ENCODE measurements around the gene GBP6. TPM values are rescaled to one million over a fixed set of nuclear protein-coding genes. Genes with fewer than 3 reads are reported as not detected.
"Not testable (repeated sequence)": the region's sequence is repeated elsewhere in the genome, so short reads cannot be mapped to it uniquely, and the experiment has no call there.

The GBP6 gene, protein sequence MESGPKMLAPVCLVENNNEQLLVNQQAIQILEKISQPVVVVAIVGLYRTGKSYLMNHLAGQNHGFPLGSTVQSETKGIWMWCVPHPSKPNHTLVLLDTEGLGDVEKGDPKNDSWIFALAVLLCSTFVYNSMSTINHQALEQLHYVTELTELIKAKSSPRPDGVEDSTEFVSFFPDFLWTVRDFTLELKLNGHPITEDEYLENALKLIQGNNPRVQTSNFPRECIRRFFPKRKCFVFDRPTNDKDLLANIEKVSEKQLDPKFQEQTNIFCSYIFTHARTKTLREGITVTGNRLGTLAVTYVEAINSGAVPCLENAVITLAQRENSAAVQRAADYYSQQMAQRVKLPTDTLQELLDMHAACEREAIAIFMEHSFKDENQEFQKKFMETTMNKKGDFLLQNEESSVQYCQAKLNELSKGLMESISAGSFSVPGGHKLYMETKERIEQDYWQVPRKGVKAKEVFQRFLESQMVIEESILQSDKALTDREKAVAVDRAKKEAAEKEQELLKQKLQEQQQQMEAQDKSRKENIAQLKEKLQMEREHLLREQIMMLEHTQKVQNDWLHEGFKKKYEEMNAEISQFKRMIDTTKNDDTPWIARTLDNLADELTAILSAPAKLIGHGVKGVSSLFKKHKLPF
- total RNA-seq (0.61 TPM), polyA plus RNA-seq (1.8 TPM)
- long read RNA-seq, donor 1 = 0 reads
- long read RNA-seq, donor 2 = 0 reads
- long read RNA-seq, donor 3 = 0 reads
- long read RNA-seq, donor 4 = 0 reads
- long read RNA-seq, donor 5 = 0 reads
- long read RNA-seq, donor 6 = 0 reads
- long read RNA-seq, donor 7 = 0 reads
- long read RNA-seq, donor 8 = 0 reads
- long read RNA-seq, donor 9 = 0 reads
- long read RNA-seq, donor 10 = 0 reads

GRCh38 chr1:89363638-89364536 lies at the start of gene GBP6:
Gene GBP6 (plus strand): TSS chr1:89364059. CDS start chr1:89368552, 4,493 bp downstream.
- no peak within 1 kb of the TSS for H3K4me3 ChIP-seq (ENCODE audit: low read length in 2 of 2)
- DNase-seq (ENCODE audit: low read depth in 6 of 9, low spot score in 9 of 9) = no peak
- no peaks in the 10 kb centered on the region for H3K9me3 ChIP-seq (ENCODE audit: control insufficient read depth in 2 of 2, insufficient read depth in 1 of 2, low read length in 1 of 2)
- H3K4me1 ChIP-seq (ENCODE audit: control insufficient read depth in 2 of 2, insufficient read depth in 2 of 2, low read length in 2 of 2) = no peaks in the 10 kb centered on the region
- no peaks in the 10 kb centered on the region for H3K36me3 ChIP-seq (ENCODE audit: control insufficient read depth in 2 of 2, insufficient read depth in 2 of 2, low read length in 1 of 2)
- 88% methylated on average over 10 of the region's 10 CpGs for WGBS
- H3K27me3 ChIP-seq (ENCODE audit: control insufficient read depth in 2 of 2, insufficient read depth in 1 of 2, low read length in 1 of 2) = no peaks in the 10 kb centered on the region
- peak within 1 kb of the TSS; percentile 34 to 58 for H3K27ac ChIP-seq (ENCODE audit: low read depth in 1 of 2, low read length in 1 of 2)

- Histone ChIP-seq H3K9me3 (ENCODE audit: control insufficient read depth in 2 of 2, insufficient read depth in 1 of 2, low read length in 1 of 2) (no peaks in the 10 kb centered on the region), H3K27me3 (ENCODE audit: control insufficient read depth in 2 of 2, insufficient read depth in 1 of 2, low read length in 1 of 2) (no peaks in the 10 kb centered on the region), H3K4me1 (ENCODE audit: control insufficient read depth in 2 of 2, insufficient read depth in 2 of 2, low read length in 2 of 2) (no peaks in the 10 kb centered on the region), H3K4me3 (ENCODE audit: low read length in 2 of 2) (no peak overlapping the region), H3K27ac (ENCODE audit: low read depth in 1 of 2, low read length in 1 of 2) (no peak overlapping the region), H3K36me3 (ENCODE audit: control insufficient read depth in 2 of 2, insufficient read depth in 2 of 2, low read length in 1 of 2) (no peaks in the 10 kb centered on the region)
- DNase-seq (ENCODE audit: low read depth in 6 of 9, low spot score in 9 of 9) = no peak
- 69% methylated on average over 1 of the region's 1 CpG for WGBS
Measured at GRCh38 chr1:89322402-89322801, 41.5 kb upstream of the GBP6 start.

GRCh38 chr1:89331890-89332289 lies 32.0 kb upstream of the GBP6 start:
- H3K9me3 ChIP-seq (ENCODE audit: control insufficient read depth in 2 of 2, insufficient read depth in 1 of 2, low read length in 1 of 2) = no peaks in the 10 kb centered on the region
- 96% methylated on average over 2 of the region's 2 CpGs for WGBS
- no peaks in the 10 kb centered on the region for H3K27me3 ChIP-seq (ENCODE audit: control insufficient read depth in 2 of 2, insufficient read depth in 1 of 2, low read length in 1 of 2)
- no peak overlapping the region for H3K4me3 ChIP-seq (ENCODE audit: low read length in 2 of 2)
- H3K4me1 ChIP-seq (ENCODE audit: control insufficient read depth in 2 of 2, insufficient read depth in 2 of 2, low read length in 2 of 2) = no peaks in the 10 kb centered on the region
- no peak for DNase-seq (ENCODE audit: low read depth in 6 of 9, low spot score in 9 of 9)
- H3K27ac ChIP-seq (ENCODE audit: low read depth in 1 of 2, low read length in 1 of 2) = no peak overlapping the region
- H3K36me3 ChIP-seq (ENCODE audit: control insufficient read depth in 2 of 2, insufficient read depth in 2 of 2, low read length in 1 of 2) = no peaks in the 10 kb centered on the region

DNA sequence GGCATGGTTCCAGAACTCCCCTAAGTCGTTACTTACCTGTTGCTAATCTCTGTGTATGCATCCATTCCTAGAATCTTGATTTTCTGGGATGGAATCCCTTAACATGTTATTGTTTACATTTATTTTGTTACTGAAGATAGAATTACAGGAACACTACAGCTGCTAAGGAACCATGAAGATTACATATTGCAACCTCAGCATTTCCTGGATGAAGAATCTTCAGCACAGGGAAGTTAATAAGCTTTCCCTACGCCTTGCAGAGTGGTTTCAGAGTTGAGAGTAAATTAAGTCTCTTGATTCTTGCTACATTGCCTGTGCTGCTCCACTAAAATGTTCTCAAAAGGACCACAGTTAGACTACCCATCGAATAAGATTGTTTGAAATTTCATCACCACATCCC lies 31.4 kb upstream of the GBP6 start:
- DNase-seq (ENCODE audit: low read depth in 6 of 9, low spot score in 9 of 9) = no peak
- WGBS = 58% methylated on average over 3 of the region's 3 CpGs
- H3K27ac ChIP-seq (ENCODE audit: low read depth in 1 of 2, low read length in 1 of 2) = no peak overlapping the region

GRCh38 chr1:89335486-89335885 lies 28.4 kb upstream of the GBP6 start:
- DNase-seq (ENCODE audit: low read depth in 6 of 9, low spot score in 9 of 9) = no peak
- H3K9me3 ChIP-seq (ENCODE audit: control insufficient read depth in 2 of 2, insufficient read depth in 1 of 2, low read length in 1 of 2) = no peaks in the 10 kb centered on the region
- H3K4me3 ChIP-seq (ENCODE audit: low read length in 2 of 2) = no peak overlapping the region
- no peaks in the 10 kb centered on the region for H3K4me1 ChIP-seq (ENCODE audit: control insufficient read depth in 2 of 2, insufficient read depth in 2 of 2, low read length in 2 of 2)
- H3K27ac ChIP-seq (ENCODE audit: low read depth in 1 of 2, low read length in 1 of 2) = no peak overlapping the region
- no peaks in the 10 kb centered on the region for H3K36me3 ChIP-seq (ENCODE audit: control insufficient read depth in 2 of 2, insufficient read depth in 2 of 2, low read length in 1 of 2)
- no peaks in the 10 kb centered on the region for H3K27me3 ChIP-seq (ENCODE audit: control insufficient read depth in 2 of 2, insufficient read depth in 1 of 2, low read length in 1 of 2)

More for the DNA sequence above, 31.4 kb upstream of the GBP6 start:
- H3K4me3 ChIP-seq (ENCODE audit: low read length in 2 of 2) = no peak overlapping the region
- H3K36me3 ChIP-seq (ENCODE audit: control insufficient read depth in 2 of 2, insufficient read depth in 2 of 2, low read length in 1 of 2) = no peaks in the 10 kb centered on the region
- H3K4me1 ChIP-seq (ENCODE audit: control insufficient read depth in 2 of 2, insufficient read depth in 2 of 2, low read length in 2 of 2) = no peaks in the 10 kb centered on the region
- no peaks in the 10 kb centered on the region for H3K27me3 ChIP-seq (ENCODE audit: control insufficient read depth in 2 of 2, insufficient read depth in 1 of 2, low read length in 1 of 2)
- no peaks in the 10 kb centered on the region for H3K9me3 ChIP-seq (ENCODE audit: control insufficient read depth in 2 of 2, insufficient read depth in 1 of 2, low read length in 1 of 2)

- Histone ChIP-seq H3K4me1 (ENCODE audit: control insufficient read depth in 2 of 2, insufficient read depth in 2 of 2, low read length in 2 of 2) (no peaks in the 10 kb centered on the region), H3K4me3 (ENCODE audit: low read length in 2 of 2) (no peak overlapping the region), H3K9me3 (ENCODE audit: control insufficient read depth in 2 of 2, insufficient read depth in 1 of 2, low read length in 1 of 2) (no peaks in the 10 kb centered on the region), H3K36me3 (ENCODE audit: control insufficient read depth in 2 of 2, insufficient read depth in 2 of 2, low read length in 1 of 2) (no peaks in the 10 kb centered on the region), H3K27me3 (ENCODE audit: control insufficient read depth in 2 of 2, insufficient read depth in 1 of 2, low read length in 1 of 2) (no peaks in the 10 kb centered on the region), H3K27ac (ENCODE audit: low read depth in 1 of 2, low read length in 1 of 2) (no peak overlapping the region)
- WGBS = 96% methylated on average over 4 of the region's 4 CpGs
- no peak for DNase-seq (ENCODE audit: low read depth in 6 of 9, low spot score in 9 of 9)
Measured at GRCh38 chr1:89337903-89338302, 26.0 kb upstream of the GBP6 start.

GRCh38 chr1:89339039-89339438 lies 24.8 kb upstream of the GBP6 start:
- Histone ChIP-seq H3K9me3 (ENCODE audit: control insufficient read depth in 2 of 2, insufficient read depth in 1 of 2, low read length in 1 of 2) (no peaks in the 10 kb centered on the region), H3K27me3 (ENCODE audit: control insufficient read depth in 2 of 2, insufficient read depth in 1 of 2, low read length in 1 of 2) (no peaks in the 10 kb centered on the region), H3K4me1 (ENCODE audit: control insufficient read depth in 2 of 2, insufficient read depth in 2 of 2, low read length in 2 of 2) (no peaks in the 10 kb centered on the region), H3K27ac (ENCODE audit: low read depth in 1 of 2, low read length in 1 of 2) (no peak overlapping the region), H3K4me3 (ENCODE audit: low read length in 2 of 2) (no peak overlapping the region), H3K36me3 (ENCODE audit: control insufficient read depth in 2 of 2, insufficient read depth in 2 of 2, low read length in 1 of 2) (no peaks in the 10 kb centered on the region)
- 96% methylated on average over 4 of the region's 4 CpGs for WGBS
- no peak for DNase-seq (ENCODE audit: low read depth in 6 of 9, low spot score in 9 of 9)

DNA sequence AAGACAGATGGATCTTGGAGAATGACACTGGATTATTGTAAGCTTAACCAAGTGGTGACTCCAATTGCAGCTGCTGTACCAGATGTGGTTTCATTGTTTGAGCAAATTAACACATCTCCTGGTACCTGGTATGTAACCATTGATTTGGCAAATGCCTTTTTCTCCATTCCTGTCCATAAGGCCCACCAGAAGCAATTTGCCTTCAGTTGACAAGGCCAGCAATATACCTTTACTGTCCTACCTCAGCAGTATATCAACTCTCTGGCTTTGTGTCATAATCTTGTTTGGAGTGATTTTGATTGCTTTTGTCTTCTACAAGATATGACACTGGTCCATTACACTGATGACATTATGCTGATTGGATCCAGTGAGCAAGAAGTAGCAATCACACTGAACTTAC lies 18.4 kb upstream of the GBP6 start:
- not testable (repeated sequence) for H3K27ac ChIP-seq (ENCODE audit: low read depth in 1 of 2, low read length in 1 of 2); H3K9me3 ChIP-seq (ENCODE audit: control insufficient read depth in 2 of 2, insufficient read depth in 1 of 2, low read length in 1 of 2); DNase-seq (ENCODE audit: low read depth in 6 of 9, low spot score in 9 of 9); H3K4me1 ChIP-seq (ENCODE audit: control insufficient read depth in 2 of 2, insufficient read depth in 2 of 2, low read length in 2 of 2); H3K36me3 ChIP-seq (ENCODE audit: control insufficient read depth in 2 of 2, insufficient read depth in 2 of 2, low read length in 1 of 2); H3K4me3 ChIP-seq (ENCODE audit: low read length in 2 of 2); H3K27me3 ChIP-seq (ENCODE audit: control insufficient read depth in 2 of 2, insufficient read depth in 1 of 2, low read length in 1 of 2)

Data from thymus (tissue), 14 donors.